Measurements from ENCODE around the gene LRRC1.

DNA sequence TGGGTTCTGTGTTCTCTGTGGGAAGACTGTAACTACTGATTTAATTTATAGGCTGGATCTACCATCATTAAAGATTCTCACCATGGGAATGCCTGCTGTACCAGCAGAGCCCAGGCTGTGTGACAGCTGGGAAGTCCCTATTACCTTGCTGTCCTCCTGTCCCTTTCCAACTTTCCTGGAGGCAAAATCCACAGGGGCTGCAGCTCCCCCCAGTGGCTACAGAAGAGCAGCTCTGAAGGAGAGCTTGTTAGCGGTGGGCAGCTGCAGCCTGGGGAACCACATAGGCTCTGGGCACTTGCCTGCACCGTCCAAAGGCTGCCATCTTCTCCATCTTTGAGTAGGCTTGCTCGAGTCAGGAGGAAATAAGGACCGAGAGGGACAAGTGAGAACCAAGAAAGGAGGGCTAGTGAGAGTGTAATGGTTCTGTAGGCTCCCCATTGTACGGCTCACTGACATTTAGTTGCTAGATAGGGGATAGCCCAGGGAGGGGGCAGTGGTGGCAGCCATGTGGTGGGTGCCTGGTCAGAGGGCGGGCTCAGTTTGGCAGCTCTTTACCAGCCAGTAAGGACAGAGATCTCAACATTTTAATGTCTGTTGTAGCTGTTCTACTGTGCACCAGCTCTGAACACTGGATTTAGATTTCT is 161.4 kb downstream of the LRRC1 start:
- peak; percentile 31 to 90 (median 84) for TF ChIP-seq CTCF (IDR thresholded peaks at IDR 0.05)
- TF ChIP-seq POLR2A (IDR thresholded peaks at IDR 0.05): no peak

Measured in thyroid gland (tissue), 4 donors.